HG03354 (cell line): ENCODE data around the gene AGT.
"Not testable (repeated sequence)": the region's sequence is repeated elsewhere in the genome, so short reads cannot be mapped to it uniquely, and the experiment has no call there.

Source experiments
- ATAC-seq: cut with Tn5 transposase; IDR thresholded peaks from one replicate; pipeline ENCODE4 v1.9.1; 2021; ENCODE audit warnings: mild to moderate bottlenecking; ENCODE audit not compliant: unreplicated experiment, poor library complexity, severe bottlenecking

Gene AGT

DNA sequence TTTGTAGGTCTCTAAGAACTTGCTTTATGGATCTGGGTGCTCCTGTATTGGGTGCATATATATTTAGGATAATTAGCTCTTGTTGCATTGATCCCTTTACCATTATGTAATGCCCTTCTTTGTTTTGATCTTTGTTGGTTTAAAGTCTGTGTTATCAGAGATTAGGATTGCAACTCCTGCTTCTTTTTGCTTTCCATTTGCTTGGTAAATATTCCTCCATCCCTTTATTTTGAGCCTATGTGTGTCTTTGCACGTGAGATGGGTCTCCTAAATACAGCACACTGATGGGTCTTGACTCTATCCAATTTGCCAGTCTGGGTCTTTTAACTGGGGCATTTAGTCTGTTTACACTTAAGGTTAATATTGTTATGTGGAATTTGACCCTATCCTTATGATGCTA lies 57.2 kb downstream of the AGT start:
- ATAC-seq: not testable (repeated sequence)
